Measurements from ENCODE around the gene TANC2.
A peak's percentile ranks its signal among the peaks of the same experiment; 100 is the strongest.
"Not testable (repeated sequence)": the region's sequence is repeated elsewhere in the genome, so short reads cannot be mapped to it uniquely, and the experiment has no call there.

TANC2 gene

DNA sequence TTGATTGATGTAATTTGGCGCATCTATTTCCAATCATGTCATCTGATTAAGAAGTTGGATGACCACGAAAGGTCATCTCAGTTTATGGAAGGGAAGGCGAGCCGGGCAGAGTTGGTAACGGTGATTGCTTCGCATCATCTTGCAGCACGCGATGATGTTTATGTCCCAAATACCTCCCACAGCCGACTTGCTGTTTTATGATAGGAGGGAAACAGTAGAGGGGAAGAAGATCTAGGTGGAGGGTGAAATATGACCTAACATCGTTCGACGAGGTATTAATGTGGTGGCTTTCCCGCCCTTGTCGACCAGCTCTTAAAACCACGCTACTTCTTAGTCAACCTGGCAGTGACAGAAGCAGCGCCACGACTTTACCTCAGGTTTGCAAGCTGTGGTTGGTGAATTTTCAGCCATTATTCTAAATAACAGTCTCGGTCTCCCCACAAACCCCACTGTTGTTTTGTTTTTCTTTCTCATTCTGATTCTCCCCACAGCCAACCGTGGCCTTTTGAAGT, 805 bp upstream of the TANC2 start:
- DNase-seq, result peak; percentile 55 to 67

DNA sequence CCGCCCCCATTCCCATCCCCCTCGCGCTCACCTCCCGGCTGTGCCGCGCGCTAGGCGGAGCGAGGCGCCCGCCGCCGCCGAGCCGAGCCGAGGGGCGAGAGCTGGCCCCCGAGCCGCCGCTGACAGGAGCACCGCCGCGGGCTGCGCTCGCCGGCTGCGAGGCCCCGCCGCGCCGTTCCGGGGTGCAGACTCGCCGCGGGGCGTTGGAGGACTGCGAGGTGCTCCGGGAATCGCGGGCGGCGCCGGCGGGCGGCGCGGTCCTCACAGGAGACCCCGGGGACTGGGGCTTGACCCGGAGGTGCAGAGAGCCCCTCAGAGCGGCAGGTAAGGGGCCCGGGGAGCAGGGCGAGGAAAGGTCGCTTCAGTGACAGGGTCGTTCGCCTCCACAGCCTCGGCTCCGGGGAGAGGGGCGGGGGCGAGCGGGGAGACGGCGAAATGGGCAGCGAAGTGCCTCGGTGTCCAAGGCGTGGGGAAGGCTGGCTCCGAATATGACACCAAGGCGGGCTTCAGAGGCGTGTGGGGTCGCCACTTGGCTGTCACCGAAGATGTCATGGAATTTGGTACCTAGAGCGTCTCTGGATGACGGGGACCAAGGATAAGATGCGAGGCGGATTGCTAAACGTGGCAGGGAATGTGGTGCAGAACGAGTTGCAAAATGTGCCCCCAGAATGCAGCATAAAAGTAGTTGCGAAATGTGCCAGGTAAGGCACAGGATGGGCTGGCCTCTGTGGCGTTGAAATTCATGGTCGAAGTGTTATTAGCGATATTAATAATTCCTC, 580 bp downstream of the TANC2 start:
- peak; percentile 58 to 62 for DNase-seq

DNA sequence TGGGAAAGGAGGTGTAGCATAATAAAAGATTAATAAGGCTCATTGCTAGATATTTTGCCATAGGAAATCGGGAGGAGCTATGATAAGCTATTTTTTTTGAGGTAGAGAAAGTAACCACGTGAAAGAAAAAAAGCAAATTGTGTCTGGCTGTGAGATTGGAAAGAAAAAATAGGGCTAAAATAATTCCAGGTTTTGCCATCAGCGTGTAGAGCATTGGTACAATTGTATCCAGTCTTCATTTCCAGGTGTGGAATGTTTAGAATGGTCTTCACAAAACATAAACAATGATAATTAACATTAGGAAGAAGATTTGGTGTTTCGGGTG, 1.1 kb downstream of the TANC2 start:
- no peak for DNase-seq

DNA sequence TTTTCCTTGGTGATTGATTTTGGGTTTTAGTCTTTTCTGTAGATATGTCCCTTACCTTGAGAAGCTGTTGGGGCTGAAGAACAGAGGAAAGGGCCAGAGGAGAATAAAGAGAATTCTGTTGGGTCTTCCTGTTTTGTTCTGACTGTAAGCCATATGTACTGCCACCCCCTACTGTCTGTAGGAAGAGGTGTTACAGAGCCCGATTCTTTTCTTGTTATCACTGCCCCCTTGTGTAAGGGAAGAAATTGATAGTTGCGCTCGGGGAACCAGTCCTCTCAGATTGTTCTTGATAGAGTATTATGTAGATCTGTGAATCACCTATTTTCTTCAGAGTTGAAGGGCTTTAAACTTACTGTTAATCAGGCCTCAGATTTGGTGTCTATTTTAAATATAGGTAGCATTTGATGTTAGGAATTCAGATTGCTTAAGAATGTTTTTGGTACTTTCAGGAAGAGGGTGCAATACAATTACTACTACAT, 2.4 kb downstream of the TANC2 start:
- DNase-seq, result peak; percentile 25 to 50

DNA sequence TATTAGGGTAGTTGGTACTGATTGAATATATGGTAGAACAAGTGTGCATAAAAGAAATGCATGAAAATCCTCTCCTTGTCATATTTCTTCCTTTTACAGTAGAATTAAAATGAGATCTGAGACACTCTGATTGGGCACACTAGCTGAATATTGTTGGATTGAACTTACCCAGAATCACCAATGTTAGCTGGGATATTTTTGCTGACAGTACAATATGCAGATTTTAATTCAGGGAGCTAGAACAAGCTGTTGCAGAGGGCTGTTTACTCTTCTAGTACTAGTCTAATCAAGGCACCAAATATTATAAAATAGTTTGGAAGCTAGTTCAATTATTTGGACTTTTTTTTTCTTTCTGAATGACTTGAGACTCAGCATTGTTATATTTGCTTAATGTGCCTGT, 4.6 kb downstream of the TANC2 start:
- DNase-seq, result no peak

DNA sequence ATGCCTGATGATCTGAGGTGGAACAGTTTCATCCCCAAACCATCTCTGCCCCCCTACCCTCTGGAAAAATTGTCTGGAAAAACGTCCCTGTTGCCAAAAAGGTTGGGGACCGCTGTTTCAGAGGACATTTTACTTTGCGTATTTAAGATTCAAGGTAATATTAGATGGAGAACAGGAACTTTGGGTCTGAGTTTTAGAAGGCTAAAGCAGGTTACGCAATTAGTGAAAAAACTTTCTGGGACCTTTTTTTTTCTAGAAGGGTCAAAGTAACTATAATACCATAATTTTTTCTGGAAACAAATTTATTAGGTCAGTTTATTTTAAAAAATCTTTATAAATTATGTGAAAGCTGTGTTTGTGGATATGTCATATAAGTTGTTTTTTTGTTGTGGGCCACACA, 5.8 kb downstream of the TANC2 start:
- DNase-seq, result no peak

DNA sequence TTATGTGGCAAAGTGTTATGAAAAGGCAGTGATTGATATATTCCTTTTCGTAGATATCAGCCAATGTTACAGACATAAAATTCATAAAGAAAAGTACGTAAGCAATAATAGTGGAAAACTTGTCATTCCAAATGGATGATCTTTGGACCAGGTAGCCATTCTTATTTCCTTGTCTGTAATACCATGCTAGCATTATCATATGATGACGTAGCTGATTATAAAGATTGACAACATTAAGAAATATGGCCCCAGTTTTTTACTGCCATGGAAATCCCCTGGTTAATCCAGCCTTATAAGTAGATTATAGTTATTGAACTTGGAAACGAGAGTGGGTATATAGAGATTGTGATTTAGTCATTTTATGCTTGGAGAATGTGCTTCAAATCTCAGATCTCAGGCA, 8.8 kb downstream of the TANC2 start:
- DNase-seq, result no peak

DNA sequence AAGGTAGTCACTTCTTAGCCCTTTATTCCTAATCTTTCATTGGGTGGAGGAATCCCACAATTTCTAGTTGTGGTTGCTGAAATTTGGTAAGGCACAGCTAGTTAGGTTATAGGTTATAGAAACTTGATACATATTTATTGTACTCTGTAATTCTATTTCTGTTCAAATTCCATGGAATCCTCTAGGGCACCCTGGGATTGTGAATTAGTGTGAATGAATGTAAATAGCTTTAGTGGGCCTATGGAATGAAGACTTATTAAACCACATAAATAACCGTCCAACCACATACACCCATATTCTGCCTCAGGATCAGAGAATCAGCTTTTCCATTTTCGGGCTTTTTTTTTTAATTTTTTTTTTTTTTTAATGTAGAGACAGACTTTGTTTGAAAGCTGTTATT, 9.2 kb downstream of the TANC2 start:
- DNase-seq, result no peak

DNA sequence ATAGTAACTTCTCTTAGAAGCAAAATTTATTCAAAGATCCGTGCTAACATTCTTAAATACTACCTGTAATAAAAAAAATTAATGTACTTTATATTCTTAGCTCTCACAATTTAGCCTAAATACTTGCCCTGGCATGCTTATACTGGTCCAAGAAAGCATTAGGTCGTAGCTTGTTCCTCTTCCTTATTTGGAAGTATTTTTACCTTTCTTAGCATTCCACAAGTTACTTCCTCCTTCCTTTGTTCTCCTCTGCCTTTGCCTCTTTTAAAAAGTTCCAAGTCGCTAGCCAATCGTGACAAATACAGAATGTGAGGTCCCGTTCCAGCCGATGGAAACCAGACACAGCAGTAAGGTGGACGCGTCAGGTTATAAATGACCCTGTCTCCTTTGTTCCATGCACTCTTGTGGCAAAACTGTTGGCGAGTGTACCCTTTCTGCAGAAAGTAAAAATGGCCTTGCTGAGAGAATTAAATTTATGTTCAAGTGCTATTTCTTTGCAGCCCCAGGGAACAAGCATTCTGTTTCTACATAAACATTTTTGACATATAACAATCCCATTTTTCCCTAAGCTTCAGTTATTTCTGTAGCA, 10.7 kb downstream of the TANC2 start:
- DNase-seq, result not testable (repeated sequence)

DNA sequence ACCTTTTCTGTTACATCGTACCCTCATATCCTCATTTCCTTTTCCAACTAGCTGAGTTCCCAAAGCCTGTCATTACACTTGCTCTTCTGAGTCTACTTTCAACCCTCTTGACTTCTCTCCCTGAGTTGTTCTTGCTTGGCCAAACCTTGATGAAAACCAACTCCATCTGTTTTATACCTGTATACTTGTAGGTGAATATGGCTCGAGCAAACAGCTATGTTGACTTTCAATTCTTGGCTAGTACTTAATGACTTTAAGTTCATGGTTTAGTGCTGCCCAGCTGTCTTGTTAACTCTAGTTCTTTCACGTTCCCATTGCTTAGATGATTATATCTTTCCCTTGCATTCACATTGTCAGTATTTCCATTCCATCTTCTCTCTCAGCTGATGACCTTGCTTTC, 14.8 kb downstream of the TANC2 start:
- no peak for DNase-seq

DNA sequence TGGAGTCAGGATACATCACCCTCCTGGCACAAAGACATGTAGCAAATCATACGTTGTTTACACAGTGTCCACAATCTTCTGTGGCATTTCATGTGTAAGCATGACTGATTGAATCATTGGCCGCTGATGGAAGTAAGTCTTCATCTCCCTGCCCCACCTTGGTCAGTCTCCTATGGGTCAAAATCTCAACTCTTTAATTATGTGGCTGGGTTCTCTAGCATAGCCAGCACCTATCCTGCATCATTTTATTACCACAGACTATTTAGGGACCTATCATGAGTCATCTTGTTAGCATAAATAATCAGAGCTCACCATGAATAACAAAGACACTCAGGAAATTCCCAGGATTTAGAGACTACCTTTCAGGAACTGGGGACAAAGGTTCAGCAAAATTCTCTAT, 15.9 kb downstream of the TANC2 start:
- DNase-seq, result no peak

DNA sequence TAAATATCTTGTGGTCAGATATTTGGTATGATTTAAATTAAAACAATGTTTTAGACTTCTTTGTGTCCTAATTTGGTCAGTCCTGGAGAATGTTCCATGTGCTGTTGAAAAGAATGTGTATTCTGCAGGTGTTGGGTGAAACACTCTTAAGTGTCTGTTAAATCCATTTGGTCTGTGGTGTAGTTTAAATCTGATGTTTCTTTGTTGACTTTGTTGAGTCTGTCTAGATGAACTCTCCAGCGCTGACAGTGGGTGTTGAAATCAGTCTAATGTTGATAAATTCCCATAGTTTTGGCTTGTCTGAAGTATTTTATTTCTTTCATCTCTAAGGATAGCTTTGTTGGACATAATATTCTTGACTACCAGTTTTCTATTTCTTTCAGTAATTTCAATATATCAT, 18.8 kb downstream of the TANC2 start:
- no peak for DNase-seq

DNA sequence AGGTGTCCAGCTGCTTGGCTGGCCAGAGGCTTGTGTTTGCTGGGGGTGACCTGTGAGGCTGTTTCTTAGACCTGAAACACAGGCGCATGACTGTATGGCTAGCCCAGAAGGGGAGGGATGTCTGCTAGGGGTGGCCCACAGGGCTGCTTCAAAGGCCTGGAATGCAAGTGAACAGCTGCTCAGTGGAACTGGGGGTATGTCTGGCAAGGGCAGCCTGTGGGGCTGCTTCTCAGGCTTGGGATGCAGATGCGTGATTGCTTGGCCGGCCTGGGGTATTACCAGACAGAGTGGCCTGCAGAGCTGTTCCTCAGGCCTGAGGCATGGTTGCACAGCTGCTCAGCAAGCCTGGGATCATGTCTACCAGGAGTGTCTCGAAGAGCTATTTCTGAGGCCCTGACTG, 20.5 kb downstream of the TANC2 start:
- no peak for DNase-seq

DNA sequence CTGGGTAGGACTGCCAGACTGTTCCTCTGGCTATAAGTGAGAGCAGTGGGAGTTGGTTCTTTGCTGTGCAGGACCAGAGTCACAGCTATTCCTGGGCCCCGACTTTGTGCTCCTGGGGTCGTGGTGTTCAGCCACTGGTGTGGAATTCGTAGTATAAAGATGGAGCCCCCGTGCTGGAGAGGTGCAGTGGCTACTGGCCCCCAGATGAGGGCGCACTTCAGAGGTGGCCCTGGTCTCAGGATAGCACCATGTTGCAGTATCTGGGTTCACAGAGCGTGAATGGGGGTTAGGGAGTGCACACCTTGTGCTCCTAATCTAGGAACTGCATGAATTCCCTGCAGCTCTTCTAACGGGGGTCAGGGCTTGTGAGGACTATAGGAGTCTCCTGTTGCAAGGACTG, 21.1 kb downstream of the TANC2 start:
- no peak for DNase-seq

DNA sequence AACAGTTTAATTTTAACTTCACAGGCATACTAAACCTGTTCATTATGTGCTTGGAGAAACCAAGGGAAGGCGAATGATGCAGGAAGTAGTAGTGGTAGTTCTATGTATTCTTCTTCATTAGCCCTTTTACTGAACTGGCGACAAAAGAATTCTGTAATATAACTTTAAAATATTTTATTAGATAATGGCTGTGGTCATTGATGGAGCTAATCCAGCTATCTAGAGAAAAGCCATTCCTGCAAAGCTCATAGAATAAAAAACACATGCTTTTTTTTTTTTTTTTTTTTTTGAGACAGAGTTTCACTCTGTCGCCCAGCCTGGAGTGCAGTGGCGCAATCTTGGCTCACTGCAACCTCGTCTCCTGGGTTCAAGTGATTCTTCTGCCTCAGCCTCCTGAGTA, 23.5 kb downstream of the TANC2 start:
- DNase-seq, result no peak

DNA sequence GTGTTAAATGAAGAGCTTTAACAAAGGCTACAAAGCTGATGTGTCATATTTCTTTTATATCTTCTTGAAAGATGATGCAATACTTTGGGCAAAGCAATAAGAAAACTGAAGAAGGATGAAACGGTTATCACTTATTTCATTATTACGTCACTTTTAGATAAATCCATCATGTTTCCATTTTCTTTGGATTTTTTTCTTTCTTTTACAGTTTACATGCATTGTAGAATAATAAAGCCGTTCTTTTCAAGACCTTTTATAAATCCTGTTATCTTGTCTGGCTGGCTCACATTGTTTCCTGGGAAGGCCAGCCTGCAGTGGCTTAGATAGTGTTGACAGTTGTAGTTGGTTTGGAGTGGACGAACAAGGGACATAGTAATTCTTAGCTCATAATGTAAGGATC, 28.9 kb downstream of the TANC2 start:
- DNase-seq, result no peak

DNA sequence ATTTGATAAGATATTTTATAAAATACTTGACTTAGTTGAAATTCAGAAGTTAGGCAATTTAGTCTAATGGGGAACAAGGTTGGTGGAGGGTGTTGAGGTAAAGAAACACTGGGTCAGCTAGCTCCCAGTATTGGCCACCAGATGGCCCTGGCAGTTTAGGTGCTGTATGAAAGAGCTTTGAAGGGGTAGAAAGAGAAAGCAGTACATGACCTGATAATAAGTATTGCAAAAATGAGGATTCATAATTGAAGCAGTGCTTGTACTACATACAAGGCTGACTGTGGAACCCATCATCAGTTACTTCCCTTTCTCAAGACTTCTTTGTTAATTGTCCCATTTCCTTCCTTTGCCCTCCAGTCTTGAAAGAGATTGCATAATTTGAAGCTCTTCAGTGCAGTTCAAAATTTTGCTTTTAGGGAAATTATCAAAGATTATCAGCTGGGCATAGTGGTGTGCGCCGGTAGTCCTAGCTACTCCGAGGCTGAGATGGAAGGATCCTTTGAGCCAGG, 29.4 kb downstream of the TANC2 start:
- peak; percentile 19 to 30 for DNase-seq

DNA sequence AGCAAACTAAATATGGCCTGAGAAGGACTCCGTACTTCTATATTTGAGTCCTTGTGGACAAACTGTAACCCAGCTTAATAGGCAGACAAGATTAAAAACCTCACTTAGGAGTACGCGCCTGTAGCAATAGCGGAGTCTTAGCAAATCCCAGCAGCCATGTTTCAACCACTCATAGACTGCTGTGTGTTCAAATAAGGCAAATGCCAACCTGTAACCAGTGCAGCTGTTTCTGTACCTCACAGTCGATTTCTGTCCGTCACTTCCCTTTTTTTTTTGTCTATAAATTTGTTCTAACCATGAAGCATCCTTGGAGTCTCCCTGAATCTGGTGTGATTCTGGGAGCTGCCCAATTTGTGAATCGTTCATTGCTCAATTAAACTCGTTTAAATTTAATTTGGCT, 30.2 kb downstream of the TANC2 start:
- no peak for DNase-seq

DNA sequence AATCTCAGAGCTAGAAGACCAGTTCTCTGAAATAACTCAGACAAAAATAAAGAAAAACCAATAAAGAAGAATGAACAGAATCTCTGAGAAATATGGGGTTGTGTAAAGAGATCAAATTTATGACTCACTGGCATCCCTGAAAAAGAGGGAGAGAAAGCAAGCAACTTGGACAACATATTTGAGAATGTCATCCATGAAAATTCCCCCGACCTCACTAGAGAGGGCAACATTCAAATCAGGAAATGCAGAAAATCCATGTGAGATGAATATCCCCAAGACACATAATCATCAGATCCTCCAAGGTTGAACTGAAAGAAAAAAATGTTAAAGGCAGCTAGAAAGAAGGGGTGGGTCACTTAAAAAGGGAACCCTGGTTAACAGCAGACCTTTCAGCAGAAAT, 32.1 kb downstream of the TANC2 start:
- DNase-seq, result no peak

DNA sequence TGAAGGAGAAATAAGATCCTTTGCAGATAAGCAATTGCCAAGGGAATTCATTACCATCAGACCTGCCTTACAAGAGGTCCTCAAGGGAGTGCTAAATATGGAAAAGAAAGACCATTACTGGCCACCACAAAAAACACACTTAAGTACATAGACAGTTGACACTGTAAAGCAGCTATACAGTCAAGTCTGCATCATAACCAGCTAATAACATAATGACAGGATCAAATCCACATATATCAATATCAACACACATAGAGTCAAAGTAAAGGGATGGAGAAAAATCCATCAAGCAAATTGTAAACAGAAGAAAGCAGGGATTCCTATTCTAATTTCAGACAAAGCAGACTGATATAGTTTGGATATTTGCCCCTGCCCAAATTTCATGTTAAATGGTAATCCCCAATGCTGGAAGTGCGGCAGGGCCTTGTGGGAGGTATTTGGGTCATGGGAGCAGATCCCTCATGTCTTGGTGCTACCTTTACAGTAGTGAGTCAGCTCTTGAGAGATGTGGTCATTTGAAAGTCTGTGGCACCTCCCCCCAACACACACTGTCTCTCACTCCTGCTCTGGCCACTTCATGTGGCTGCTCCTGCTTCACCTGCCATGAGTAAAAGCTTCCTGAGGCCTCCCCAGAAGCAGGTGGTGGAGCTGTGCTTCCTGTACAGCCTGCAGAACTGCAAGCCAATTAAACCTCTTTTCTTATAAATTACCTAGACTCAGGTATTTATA, 32.8 kb downstream of the TANC2 start:
- no peak for DNase-seq

DNA sequence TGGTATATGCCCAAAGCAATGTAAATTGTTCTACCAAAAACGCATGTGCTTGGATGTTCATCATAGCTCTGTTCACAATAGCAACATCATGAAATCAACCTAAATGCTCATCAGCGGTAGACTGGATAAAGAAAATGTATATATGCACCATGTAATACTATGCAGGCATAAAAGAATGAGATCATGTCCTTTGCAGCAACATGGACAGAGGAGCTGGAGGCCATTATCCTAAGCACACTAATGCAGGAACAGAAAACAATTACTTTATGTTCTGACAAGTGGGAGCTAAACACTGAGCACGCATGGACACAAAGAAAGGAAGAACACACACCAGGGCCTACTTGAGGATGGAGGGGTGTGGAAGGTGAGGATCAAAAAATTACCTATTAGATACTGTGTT, 33.7 kb downstream of the TANC2 start:
- DNase-seq, result no peak

DNA sequence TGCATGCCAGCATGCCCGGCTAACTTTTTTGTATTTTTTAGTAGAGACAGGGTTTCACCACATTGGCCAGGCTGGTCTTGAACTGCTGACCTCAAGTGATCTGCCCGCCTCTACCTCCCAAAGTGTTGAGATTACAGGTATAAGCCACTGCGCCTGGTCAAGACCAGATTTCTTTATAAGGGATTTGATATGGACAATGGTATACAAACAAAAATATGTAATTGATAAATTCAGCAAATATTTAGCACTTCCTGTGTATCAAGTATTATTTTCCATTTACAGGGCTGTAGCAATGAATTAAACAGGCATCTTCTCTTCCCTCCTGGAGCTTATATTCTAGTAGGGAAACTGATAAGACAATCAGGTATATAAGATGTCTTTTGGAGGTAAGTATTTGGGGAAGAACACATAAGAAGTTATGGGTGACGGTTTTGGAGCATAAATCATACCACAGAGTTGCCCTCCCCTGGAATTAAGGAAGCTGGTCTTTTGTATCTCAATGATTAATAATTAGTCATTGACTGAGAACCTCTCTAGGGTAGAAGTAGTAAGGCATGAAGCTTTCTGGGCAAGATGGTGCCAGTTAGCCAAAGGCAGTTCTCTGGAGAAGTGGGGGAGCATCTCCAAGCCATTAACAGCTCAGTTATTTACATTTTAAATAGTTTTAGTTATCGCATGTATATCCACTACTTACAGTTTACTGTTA, 35.8 kb downstream of the TANC2 start:
- DNase-seq, result no peak

DNA sequence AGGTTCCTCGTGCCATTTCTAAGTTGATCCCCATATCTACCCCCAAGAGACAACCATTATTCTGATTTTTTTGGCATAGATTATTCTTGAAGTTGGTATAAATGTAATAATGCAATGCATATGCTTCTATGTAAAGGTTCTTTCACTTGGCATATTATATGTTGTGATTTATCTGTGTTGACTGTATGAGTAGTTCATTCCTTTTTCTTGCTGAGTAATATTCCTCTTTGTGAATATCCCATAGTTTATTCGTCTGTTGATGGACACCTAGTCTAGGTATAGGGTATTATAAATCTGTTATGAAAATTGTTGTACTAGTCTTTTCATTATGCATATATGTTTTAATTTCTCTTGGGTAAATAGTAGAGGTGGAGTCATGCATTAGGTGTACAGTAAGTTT, 36.6 kb downstream of the TANC2 start:
- DNase-seq, result no peak
